Forelimb muscle (tissue), 1 donor: ENCODE data around the gene RASL12. TPM values are rescaled to one million over a fixed set of nuclear protein-coding genes. Genes with fewer than 3 reads are reported as not detected.

Source experiments
- DNase-seq: peaks from one replicate; pipeline ENCODE4 v3.0.0-alpha.2; 2013; ENCODE audit warnings: low read depth
- polyA plus RNA-seq: library from polyadenylated mRNA; unstranded; fragments of 120-200 nt; gene quantifications from one replicate; pipeline ENCODE4 v1.2.1, GENCODE V29; 2013; ENCODE audit not compliant: insufficient read length

The RASL12 gene
- polyA plus RNA-seq, 1 donor, result 12.7 TPM

DNA sequence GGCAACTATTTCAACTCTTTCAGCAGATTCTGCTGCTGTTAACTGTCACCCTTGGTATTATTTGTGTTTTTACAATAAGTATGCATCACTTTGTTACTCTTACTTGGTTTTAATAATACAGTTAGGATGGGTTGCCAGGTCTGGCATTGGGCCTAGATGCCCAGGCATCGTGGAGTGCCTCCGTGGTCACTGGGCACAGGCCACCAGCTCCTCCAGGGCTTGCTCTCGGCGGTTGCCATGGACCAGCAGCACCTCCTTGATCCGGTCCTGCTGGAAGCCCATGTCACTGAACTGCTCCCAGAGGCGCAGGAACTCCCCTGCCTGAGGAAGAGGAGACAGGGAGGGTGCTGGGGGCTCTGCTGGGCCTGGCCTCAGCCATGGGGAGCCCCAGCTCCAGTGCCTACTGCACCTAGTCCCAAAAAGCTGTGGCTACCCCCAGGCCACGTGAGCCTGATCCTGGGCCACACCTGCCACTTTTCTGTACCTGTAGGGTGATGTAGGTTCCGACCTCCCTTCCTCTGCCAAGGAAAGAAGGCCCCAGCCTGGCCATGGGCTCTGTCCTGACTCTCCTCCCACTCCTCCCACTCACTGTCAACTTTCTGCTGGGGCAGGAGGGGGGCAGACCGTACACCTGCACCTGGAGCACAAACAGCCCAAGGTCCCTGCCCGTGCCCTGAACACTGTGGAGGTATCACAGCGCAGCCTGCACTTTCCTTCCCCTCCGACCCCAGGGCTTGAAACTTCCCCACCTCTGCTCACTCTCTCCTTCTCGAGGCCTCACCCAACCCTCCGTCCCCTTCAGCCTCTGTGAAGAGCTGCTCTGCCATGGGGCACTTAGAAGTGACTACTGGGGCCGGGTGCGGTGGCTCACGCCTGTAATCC lies 25.4 kb upstream of the RASL12 start:
- DNase-seq, result no peak

DNA sequence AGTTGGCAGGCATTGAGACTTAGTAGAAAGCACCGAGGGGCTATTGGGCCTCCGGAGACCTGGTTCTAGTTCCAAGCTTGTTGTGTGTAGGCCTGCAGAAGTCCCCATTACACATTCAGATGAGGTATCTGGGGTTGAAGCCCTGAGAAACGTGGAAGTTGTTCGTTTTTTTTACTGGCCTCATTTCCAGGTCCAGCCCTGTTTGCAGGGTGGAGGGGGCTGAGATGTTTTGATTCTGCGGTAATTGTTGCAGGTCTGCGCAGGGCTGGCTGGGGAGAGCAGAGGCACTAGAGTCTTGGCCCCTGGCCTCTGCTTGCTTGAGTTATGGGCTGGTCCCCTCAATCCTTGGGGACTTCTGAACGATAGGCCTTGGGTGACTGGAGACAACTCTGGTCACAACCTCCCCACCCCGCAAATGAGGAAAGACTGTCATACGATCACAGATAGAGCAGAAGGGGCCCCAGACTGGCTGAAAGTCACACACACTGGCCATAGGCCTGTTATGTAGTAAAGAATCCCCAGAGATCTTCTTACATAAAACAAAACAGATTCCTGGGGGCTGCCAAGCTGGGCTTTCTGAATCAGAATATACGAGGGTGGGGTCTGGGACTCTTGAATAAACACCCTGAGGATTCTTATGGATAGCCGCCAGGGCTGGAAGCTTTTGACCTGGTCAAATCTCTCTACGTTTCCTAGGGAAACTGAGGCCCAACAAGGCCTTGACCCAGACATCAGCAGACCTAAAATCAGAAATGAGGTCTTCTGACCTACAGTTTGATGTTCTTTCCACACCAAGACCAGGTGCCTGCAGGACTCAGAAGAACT lies 24.4 kb upstream of the RASL12 start:
- DNase-seq, result no peak

DNA sequence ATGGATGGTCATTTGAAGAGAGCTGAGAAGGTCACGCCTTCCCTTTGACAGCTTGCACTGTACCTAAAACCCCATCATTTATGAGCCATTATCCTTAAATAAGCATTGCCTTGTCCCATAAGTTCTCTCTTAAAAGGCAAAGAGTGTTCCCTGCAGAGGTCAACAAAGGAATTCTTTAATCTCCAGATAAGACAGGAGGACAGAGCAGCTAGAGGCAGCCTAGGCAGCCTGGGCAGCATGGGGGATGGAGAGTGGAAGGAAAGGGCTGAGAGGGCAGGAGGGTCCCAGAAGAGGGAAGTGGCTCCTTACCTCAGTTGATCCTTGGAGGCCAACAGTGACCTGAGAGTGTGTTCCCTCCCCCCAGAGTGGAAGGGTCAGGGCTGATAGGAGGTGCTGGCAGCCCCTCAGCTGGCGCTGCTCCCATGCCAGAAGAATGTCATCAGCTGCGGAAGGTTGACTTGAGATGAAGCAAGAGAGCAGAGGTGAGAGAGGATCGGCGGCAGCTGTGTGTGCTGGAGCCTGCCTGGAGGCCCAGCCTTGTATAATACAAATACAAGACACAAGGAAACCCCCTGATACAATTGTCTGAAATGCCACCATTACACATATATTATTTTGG lies 21.5 kb upstream of the RASL12 start:
- DNase-seq, result no peak

DNA sequence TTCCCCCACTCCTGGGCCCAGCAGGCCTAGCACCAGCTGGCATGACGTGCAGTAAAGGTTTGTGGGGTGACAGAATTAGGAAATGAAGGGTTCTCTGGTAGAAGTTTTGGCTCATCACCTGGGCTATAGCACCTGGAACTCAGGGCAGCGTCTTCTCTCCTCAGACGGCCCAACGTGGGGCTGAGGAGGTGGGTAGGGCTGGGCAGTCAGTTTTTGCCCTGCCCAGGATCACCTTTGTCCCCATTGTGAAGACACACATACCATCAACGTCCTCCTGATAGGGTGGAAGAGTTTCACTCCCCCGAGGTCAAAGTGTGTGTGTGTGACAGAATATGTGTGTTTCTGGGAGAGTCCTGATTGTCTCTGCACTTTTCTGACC lies 20.8 kb upstream of the RASL12 start:
- DNase-seq, result no peak

DNA sequence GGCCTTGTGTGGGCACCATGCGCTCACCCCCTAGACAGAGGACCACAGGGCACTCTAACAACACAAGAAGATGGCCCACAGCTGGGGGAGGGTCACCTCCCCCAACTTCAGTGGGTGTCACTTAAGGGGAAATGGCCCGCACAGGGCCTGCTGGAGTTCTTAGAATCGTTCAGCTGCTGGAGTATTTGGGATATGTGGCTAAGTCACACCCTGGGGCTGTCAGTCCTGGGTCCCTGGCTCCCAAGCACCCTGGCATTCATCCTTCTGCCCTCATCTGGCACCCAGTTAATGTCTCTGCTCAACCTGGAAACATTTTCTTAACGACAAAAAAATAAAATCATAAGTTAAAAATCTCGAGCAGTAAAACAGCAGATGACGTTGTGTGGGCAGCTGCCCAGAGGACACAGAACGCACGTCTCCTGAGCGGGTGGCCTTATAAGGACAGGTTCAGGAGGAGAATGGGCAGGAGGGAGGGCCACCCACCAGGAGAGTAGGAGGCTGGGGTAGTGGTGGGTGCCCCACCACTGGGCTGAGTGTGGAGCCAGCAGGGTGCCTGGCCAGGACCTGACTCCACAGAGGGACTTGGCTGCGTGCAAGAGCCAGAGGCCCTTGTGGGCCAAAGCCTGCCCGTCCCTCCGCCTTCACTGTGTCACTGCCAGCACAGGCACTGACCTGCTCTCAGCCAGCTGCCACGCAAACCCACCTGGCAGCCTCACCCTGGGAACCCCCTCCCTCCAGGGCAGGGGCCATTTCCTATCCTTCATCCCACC lies 20.3 kb upstream of the RASL12 start:
- no peak for DNase-seq

DNA sequence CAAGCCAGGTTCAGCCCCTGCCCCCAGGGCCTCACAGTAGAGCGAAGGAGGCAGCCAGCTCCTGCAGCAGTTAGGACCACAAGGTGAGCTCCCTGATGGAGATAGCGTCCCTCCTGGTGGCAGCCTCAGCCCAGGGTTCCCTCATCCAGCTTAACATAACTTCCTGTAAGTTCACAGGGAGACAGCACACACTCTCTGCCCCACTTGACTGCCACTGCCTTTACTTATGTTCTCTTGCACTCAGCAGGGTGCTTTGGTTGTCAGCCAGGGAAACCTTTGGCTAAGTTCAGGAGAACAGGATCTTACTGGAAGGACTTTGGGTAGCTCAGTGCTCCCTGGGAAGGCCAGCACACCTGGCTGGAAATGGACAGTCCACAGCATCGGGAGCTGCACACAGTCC lies 19.6 kb upstream of the RASL12 start:
- no peak for DNase-seq

DNA sequence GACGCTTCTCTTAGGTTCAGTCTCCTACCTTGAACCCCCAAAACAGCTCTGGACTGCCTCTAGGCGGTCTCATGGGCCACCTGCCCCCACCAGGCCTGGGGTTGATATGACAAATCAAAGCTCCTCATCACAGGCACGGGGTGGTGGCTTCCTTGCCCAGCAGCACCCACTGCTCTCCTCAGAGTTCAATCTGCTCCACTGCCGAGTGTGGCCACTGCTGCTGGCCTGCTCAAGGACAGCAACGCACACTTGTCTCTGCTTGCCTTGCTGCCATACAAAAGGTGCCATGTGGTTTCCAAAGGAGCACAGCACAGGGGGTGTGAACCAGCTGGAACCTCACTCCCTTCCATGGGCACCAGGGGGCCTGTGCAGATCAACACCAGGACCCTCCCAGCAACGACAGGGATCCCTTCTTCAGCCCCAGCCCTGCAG lies 18.9 kb upstream of the RASL12 start:
- no peak for DNase-seq

DNA sequence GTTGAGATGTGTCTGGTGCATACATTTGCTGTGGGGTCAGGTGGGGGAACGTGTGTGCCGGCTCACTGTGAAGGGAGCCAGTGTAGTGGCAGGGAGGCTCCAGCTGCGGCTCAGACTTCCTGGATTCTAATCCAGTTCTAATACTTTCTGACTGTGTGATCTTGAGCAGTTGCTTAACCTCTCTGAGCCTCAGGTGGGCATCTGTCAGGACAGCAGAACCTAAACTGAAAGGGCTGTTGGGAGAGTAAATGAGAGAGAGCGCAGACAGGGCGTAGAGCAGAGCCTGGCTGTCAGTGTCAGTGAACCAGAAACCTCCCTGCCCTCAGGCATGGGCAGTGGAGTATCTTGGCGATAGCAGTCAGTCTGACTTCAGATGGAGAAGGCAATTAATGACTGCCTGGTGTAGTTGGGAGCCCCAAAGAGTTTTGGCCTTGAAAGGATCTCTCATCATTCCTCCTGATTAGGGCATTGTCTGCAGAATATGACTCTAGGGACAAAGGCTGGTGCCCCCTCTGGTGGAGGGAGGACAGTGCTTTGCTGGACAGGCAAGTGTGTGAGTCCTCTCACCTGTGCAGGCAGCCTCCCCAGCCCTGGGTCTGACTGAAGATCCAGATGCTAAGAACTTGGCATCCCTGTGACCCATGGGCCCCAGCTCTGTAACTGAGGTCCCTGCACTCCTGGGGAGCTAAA lies 18.3 kb upstream of the RASL12 start:
- DNase-seq, result no peak

DNA sequence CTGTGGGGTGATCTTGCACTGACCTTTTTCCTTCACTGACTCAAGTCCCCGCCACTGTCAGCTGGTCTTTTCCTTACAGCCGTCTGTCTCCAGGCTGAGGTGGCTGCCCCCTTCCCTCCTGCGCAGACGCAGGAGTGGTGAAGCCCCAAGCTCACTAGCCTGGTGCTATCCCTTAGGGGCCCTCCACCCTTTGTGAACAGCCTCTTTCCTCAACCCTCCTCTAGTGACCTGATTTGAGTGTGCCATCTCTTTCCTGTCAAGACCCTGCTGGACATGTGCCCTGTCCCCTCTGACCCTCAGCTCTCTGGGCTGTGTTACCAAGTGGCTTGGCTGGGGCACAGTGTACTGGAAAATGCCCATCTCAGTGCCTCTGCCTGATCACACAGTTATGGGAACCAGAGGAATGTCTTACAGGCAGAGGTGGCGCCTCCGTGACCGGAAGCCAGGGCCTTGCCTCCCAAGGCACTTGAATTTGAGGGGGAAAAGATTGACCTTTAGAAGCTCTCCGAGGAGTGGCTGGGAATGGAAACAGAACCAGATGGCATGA lies 17.5 kb upstream of the RASL12 start:
- no peak for DNase-seq

DNA sequence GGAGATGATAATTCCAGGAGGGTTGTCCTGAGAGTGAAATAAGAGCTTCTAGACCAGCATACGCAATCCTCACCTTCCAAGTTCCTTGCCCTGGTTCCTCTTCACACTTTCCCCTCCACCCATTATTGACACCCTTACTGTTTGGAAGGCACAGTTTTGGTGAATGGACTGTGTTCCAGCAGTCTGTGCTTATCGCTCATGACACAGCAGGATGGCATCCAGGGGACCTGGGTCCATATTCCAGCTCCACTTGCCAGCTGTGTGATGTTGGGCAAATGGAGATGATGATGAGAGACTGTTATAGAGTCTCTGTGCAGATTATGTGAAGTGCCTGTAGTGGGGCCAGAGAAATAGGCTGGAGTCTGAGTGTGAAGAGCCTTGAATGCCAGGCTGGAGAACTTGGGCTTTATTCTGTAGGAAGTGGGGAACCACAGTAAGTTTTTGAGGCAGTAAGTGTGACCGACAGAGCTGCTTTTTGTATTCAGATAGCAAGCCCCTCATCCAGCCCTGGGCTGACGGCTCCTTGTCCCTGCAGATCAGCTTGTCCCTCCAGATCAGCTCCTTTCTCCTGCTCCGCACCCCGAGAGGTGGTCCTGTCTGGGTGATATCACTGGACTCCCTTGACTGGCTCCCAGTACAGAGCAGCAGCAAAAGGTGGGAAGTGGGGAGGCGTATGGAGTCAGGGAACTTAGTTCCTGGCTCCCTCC lies 16.9 kb upstream of the RASL12 start:
- no peak for DNase-seq

DNA sequence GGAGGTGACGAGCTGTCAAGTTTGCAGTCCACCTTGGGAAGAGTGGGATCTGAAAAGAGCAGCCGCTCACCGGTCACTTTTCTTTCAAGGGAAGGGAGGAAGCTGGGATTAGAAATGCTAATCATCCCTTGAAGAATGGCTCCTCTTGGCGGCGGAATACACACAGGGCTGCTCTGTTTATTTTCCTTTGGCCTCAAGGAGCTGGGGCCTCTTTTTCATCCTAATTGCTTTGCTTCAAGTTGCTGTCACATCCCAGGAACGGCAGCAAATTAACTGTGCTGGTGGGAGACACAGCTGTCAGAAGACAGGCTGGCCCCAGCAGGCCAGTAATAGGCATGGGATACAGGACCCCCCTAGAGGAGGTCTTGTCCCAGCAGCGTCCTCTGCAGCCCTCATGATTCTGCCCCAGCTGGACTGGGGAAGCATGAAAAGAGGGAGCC lies 15.5 kb upstream of the RASL12 start:
- no peak for DNase-seq

DNA sequence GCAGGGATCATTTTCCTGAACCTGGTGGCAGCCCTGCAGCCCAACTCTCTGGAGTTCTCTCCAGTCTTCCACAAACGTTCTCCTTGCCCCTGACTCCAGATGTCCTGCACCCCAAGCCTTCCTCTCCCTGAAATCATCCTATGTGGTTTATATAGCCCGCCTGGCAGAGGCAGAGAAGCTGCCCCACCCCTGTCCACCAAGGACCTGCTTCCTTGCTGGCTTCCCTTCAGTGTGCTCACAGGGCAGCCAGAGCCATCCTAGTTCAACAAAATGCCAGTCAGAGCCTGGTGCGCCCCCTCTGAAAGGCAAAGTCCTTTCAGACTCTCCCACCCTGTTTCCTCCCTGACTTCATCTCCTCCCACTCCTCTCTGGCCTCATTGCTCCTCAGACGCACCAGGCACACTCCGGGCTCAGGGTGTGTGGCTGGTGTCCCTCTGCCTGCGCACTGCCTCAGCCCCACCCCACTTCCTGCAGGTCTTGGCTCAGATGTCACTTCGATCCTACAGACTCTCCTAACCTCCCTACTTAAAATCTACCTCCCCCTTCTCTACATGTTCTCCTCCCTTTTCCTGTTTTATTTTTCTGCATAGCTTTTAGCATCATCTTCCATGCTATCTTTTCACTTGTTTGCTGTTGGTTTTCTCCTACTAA lies 14.6 kb upstream of the RASL12 start:
- DNase-seq, result no peak

DNA sequence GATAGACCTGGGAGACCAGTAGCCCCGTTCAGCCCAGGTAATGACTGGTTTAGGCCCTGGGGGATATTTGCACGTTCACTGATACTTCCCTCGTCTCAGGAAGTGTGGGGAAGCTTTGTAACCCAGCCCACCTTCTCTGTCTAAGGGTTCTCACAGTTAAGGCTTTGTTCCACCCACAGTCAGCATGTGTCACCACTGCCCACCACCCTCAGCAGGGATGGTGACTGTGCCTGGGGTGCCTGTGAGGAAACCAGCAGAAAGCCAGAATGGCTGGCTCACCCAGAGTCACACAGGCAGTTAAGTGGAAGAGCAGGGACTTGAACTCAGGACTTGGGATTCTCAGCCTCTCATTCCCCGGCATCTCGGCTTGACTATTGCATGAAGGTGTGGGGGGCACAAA lies 14.0 kb upstream of the RASL12 start:
- DNase-seq, result no peak

DNA sequence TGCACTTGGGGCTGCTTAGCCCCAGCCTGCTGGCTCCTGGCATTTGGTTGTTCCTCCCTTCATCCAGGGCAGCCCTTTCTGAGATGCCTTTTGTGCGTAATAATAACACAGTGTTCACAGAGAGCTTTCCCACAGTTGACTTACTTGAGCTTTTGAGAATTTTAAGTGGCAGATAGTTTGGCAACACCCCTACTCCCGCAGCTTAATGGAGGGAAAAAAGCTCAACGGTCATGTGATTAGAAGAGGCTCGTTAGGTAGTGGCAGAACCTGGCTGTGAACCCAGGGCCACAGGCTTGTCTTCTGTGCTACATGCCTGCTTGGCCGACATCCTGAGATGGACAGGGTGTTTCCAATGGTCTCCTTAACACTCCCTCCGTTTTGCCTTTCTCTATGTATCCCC lies 13.5 kb upstream of the RASL12 start:
- DNase-seq, result no peak

DNA sequence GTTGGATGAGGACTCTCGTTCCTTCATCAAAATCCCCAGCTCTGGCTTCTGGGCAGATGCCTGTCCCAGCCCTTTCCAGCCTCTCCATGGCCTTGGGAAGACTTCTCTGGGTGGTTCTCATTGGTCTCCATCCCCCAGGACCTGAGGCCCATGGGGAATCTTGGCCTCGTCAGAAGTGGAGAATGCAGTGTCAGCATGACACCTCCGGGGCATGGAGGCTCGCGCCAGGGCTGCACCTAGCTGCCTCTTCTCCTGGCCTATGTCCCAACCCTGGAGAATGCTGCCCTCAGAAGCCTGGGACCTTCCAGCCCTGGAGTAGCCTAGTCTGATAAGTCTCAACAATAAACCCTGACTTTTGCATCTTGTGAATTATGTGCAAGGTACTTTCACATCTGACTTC lies 11.8 kb upstream of the RASL12 start:
- no peak for DNase-seq

DNA sequence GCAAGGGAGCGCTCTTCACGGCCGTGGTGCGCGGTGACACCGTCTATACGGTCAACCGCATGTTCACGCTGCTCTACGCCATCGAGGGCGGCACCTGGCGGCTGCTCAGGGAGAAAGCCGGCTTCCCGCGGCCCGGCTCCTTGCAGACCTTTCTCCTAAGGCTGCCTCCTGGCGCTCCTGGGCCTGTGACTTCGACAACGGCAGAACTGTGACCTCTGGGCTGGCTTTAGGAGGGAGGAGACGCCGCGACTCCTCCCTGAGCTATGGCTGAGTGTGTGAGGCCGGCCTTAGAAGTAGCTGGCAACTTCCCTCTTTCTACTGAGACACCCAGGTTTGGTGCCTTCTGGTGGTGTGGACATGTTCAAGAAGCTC lies 10.2 kb upstream of the RASL12 start:
- DNase-seq, result no peak

DNA sequence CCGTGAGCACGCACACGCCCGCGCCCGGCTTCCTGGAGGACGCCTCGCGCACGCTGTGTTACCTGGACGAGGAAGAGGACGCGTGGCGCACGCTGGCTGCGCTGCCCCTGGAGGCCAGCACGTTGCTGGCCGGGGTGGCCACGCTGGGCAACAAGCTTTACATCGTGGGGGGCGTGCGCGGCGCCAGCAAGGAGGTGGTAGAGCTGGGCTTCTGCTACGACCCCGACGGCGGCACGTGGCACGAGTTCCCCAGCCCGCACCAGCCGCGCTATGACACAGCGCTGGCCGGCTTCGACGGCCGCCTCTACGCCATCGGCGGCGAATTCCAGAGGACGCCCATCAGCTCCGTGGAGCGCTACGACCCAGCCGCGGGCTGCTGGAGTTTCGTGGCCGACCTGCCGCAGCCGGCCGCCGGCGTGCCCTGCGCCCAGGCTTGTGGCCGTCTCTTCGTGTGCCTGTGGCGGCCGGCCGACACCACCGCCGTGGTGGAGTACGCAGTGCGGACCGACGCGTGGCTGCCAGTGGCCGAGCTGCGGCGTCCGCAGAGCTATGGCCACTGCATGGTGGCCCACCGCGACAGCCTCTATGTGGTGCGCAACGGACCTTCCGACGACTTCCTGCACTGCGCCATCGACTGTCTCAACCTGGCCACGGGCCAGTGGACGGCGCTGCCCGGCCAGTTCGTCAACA lies 9.6 kb upstream of the RASL12 start:
- DNase-seq, result no peak

DNA sequence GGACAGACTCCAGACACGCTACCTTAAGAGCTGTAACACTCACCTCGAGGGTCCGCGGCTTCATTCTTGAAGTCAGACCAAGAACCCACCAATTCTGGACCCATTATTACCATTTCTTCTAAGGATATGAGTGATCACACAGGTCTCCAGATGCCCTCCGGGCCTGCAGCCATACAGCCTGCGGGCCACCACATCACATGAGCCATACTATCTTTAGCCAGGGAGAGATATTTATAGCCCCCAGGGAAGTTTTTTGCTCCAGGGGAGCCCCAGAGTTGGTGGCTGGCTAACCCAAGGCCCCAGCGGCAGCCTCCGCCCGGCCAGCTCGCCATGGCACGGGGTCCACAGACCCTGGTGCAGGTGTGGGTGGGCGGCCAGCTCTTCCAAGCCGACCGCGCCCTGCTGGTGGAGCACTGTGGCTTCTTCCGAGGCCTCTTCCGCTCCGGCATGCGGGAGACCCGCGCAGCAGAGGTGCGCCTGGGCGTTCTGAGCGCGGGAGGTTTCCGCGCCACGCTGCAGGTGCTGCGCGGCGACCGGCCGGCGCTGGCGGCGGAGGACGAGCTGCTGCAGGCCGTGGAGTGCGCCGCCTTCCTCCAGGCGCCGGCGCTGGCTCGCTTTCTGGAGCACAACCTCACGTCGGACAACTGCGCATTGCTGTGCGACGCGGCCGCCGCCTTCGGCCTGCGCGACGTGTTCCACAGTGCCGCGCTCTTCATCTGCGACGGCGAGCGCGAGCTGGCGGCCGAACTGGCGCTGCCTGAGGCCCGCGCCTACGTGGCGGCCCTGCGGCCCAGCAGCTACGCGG lies 8.9 kb upstream of the RASL12 start, which contains the start of gene KBTBD13:
TSS of gene KBTBD13 (plus strand) at position 261 of the 805 bp plus-strand sequence. CDS start at position 331, 70 bp downstream.
- DNase-seq, result no peak
